B cell (primary cell): Measurements from ENCODE around the gene FURIN.
"Not testable (repeated sequence)": the region's sequence is repeated elsewhere in the genome, so short reads cannot be mapped to it uniquely, and the experiment has no call there.

Experiments
- CTCF ChIP-seq: fragments of 200-600 bp; IDR thresholded peaks from one replicate; pipeline ENCODE4 v1.8.0; 2022; ENCODE audit warnings: antibody characterized with exemption, mild to moderate bottlenecking
- EZH2 ChIP-seq: IDR thresholded peaks from 2 replicates; pipeline ENCODE4 v1.6.1; 2012; ENCODE audit warnings: borderline replicate concordance, low read depth, mild to moderate bottlenecking, moderate library complexity, low read length; ENCODE audit not compliant: insufficient read depth, poor library complexity, severe bottlenecking

GRCh38 chr15:90926766-90927165 lies 58.4 kb downstream of the FURIN start:
- not testable (repeated sequence) for TF ChIP-seq CTCF, EZH2
